GM12878 (cell line): ENCODE measurements around the gene CYBC1. TPM values are rescaled to one million over a fixed set of nuclear protein-coding genes. Genes with fewer than 3 reads are reported as not detected.

Source experiments
- ATAC-seq: fragments of 200-7000 bp; cut with Tn5 transposase; 3 replicates; pipeline ENCODE4 v1.9.1; 2020; ENCODE audit warnings: mild to moderate bottlenecking, moderate library complexity
- BruUV-seq: library from RNA; stranded (reverse); fragments of 400-500 nt; replicated peaks from 2 replicates; lab custom pipeline; 2021; lab: Mats Ljungman, UMichigan
- CTCF ChIA-PET: fragments of 300-600 bp; sonication (Branson Sonifier 250); formaldehyde crosslinking; extraction: SDS; loops from one replicate; lab custom pipeline; 2021; ENCODE audit warnings: inconsistent platforms; lab: Yijun Ruan, JAX
- POLR2A ChIA-PET: fragments of 350-600 bp; formaldehyde crosslinking; extraction: SDS; loops from one replicate; lab custom pipeline; 2021; ENCODE audit warnings: inconsistent platforms; lab: Charles Lee
- RAD21 ChIA-PET: fragments of 300-600 bp; sonication (Branson Sonifier 250); formaldehyde crosslinking; loops from one replicate; lab custom pipeline; 2023; ENCODE audit warnings: antibody characterized with exemption; ENCODE audit not compliant: unreplicated experiment; lab: Charles Lee
- SMC1A ChIA-PET: fragments of 300-600 bp; sonication (Branson Sonifier 250); formaldehyde crosslinking; loops from one replicate; lab custom pipeline; 2023; ENCODE audit not compliant: unreplicated experiment, uncharacterized antibody; lab: Charles Lee
- DNase-seq: peaks from one replicate; pipeline ENCODE4 v3.0.0-alpha.2; 2011; ENCODE audit warnings: low read depth, low spot score
- FAIRE-seq: peaks from 3 replicates; lab custom pipeline; 2011; peaks lifted over from hg19 to GRCh38; lab: Jason Lieb, UNC
- H2AFZ ChIP-seq: 2 replicates; pipeline ENCODE4 v1.6.0; 2011; ENCODE audit warnings: low read depth, low read length, control low read depth; ENCODE audit not compliant: control insufficient read depth
- H3K27ac ChIP-seq: 2 replicates; pipeline ENCODE4 v1.5.1; 2011; ENCODE audit warnings: control low read depth; ENCODE audit not compliant: control insufficient read depth, insufficient read depth
- H3K27me3 ChIP-seq, 2 experiments: replicated peaks in 1 of 2; 2 replicates each; pipeline versions ENCODE4 v1.6.0 to v1.6.1; 2011; ENCODE audit warnings: low read length in 1 of 2; ENCODE audit not compliant: control insufficient read depth in 2 of 2, insufficient read depth in 2 of 2
- H3K36me3 ChIP-seq, 2 experiments: 2 replicates each; pipeline ENCODE4 v1.5.1; 2011; ENCODE audit warnings: low read length in 1 of 2; ENCODE audit not compliant: control insufficient read depth in 2 of 2, insufficient read depth in 2 of 2
- H3K4me1 ChIP-seq: 2 replicates; pipeline ENCODE4 v1.6.1; 2011; ENCODE audit warnings: mild to moderate bottlenecking, low read length, moderate library complexity, mixed read lengths; ENCODE audit not compliant: control insufficient read depth, insufficient read depth
- H3K4me2 ChIP-seq: 2 replicates; pipeline ENCODE4 v1.6.0; 2011; ENCODE audit warnings: control low read depth; ENCODE audit not compliant: control insufficient read depth, insufficient read depth
- H3K4me3 ChIP-seq: fragments of 200-600 bp; sonication (generic); 2 replicates; pipeline ENCODE4 v1.5.1; 2016
- H3K79me2 ChIP-seq: 2 replicates; pipeline ENCODE4 v1.6.0; 2011; ENCODE audit warnings: low read length; ENCODE audit not compliant: control insufficient read depth, insufficient read depth
- H3K9ac ChIP-seq: 2 replicates; pipeline ENCODE4 v1.8.0; 2011; ENCODE audit warnings: low read length, control low read depth, mixed read lengths; ENCODE audit not compliant: control insufficient read depth, insufficient read depth
- H3K9me3 ChIP-seq: replicated peaks from 3 replicates; pipeline ENCODE4 v1.5.1; 2011; ENCODE audit warnings: mild to moderate bottlenecking, low read length; ENCODE audit not compliant: control insufficient read depth, insufficient read depth
- H4K20me1 ChIP-seq: 2 replicates; pipeline ENCODE4 v1.6.0; 2011; ENCODE audit not compliant: control insufficient read depth, insufficient read depth
- HDGF ChIP-seq: fragments of 450-650 bp; IDR thresholded peaks from 2 replicates; pipeline ENCODE4 v1.6.1; 2016; ENCODE audit warnings: antibody characterized with exemption
- MTA3 ChIP-seq: IDR thresholded peaks from 2 replicates; pipeline ENCODE4 v1.6.1; 2012; ENCODE audit warnings: low read length, inconsistent platforms, borderline replicate concordance
- NFYA ChIP-seq: IDR thresholded peaks from 2 replicates; pipeline ENCODE4 v1.6.1; 2011; ENCODE audit warnings: low read depth, mild to moderate bottlenecking, low read length, improper control_type of control experiment, borderline replicate concordance
- RB1 ChIP-seq: fragments of 450-650 bp; formaldehyde crosslinking; IDR thresholded peaks from 2 replicates; pipeline ENCODE4 v1.6.1; 2017; ENCODE audit warnings: mild to moderate bottlenecking, borderline replicate concordance
- RELA ChIP-seq: fragments of 450-650 bp; IDR thresholded peaks from 2 replicates; pipeline ENCODE4 v1.8.0; 2014; ENCODE audit warnings: borderline replicate concordance; ENCODE audit not compliant: partially characterized antibody
- STAT1 ChIP-seq: fragments of 450-650 bp; conservative IDR thresholded peaks from 2 replicates; pipeline ENCODE4 v1.6.1; 2014; ENCODE audit warnings: antibody characterized with exemption, mild to moderate bottlenecking
- ZSCAN29 ChIP-seq: fragments of 450-650 bp; IDR thresholded peaks from 2 replicates; pipeline ENCODE4 v1.6.1; 2017; ENCODE audit warnings: mild to moderate bottlenecking, moderate library complexity
- WGBS: methylation state at CpG from one replicate; pipeline ENCODE4 v1.1.6; 2016; ENCODE audit warnings: low lambda C conversion rate; ENCODE audit not compliant: insufficient replicate concordance, insufficient coverage; ENCODE audit errors: missing lambda C conversion rate; 5-methylcytosine and 5-hydroxymethylcytosine counted together
- in situ Hi-C: fragments of 300-500 bp; cut with MboI; formaldehyde crosslinking; loops from 9 replicates; pipeline ENCODE4 v1.14.3; 2018; ENCODE audit warnings: mixed read lengths
- intact Hi-C: fragments of 100-400 bp; cut with micrococcal nuclease; formaldehyde crosslinking; loops from one replicate; pipeline ENCODE4 v1.14.2; 2022; ENCODE audit not compliant: unreplicated experiment
- polyA plus RNA-seq, 11 experiments: library from polyadenylated mRNA; depleted of rRNA in 4 of 11; unstranded in 6 of 11; stranded (reverse) in 5 of 11; fragments of >200 nt; fragmentation: Nextera tagmentation in 4 of 11; fragmentation: Illumina TruSeq in 1 of 11; extraction: Ambion mirVana in 4 of 11; extraction: Trizol in 1 of 11; gene quantifications; 1 replicate in 1 of 11; 2 replicates in 10 of 11; pipeline versions ENCODE4 v1.2.1 to v1.2.3, GENCODE V29; 2011 to 2016; ENCODE audit warnings: inconsistent platforms in 2 of 11, missing spikeins in 2 of 11, low read depth in 1 of 11
- total RNA-seq, 4 experiments: library from RNA; depleted of rRNA in 3 of 4; stranded (reverse); fragments of >200 nt in 3 of 4; fragmentation: Illumina TruSeq in 1 of 4; extraction: Trizol in 1 of 4; gene quantifications; 2 replicates each; pipeline versions ENCODE4 v1.2.1 to v1.2.3, GENCODE V29; 2013 to 2021

CYBC1 gene
- total and polyA plus RNA-seq, 10 of the 15 experiments (the other 5 are each of a cell fraction or from before 2014, with no cell fraction given), result 4.2 to 162 (median 133) TPM

- intact Hi-C loops, result no loop called here
- BruUV-seq, result no TSS peak
- ChIA-PET SMC1A (interaction anchor here (0.9 to 1.8 kb wide), 15 partner anchors 9 to 398 kb away, joined by 3 to 9 read pairs (median 5); partner anchors contain the start of gene FOXK2), RAD21 (interaction anchor here (0.9 to 1.5 kb wide), 5 partner anchors 30 to 134 kb away, joined by 3 to 5 read pairs (median 4); no protein-coding TSS in a partner anchor)
- Histone ChIP-seq H3K27me3 (no peaks in the 10 kb centered on the region), H3K36me3 (no peaks in the 10 kb centered on the region)
- TF ChIP-seq RB1, result no peak
- no peak for TF ChIP-seq HDGF
- no peak for TF ChIP-seq NFYA
- TF ChIP-seq RELA, result no peak
- TF ChIP-seq ZSCAN29, result no peak
- no peak for TF ChIP-seq MTA3
- no peak for TF ChIP-seq STAT1
- TF ChIP-seq, all 136 proteins: peak for 0
- 0% methylated on average over 2 of the region's 2 CpGs for WGBS
- Histone ChIP-seq H3K9ac (peak overlapping the region; percentile 53; the same call in 1 of the 2 replicates), H3K27ac (peak overlapping the region; percentile 51), H3K79me2 (peaks cover 2% of the 10 kb centered on the region; the same call in 1 of the 2 replicates), H3K4me1 (0 out of 2 replicates have a peak, but pooled peaks cover 5% of the 10 kb centered on the region), H4K20me1 (peaks cover 5% of the 10 kb centered on the region), H3K9me3 (no peaks in the 10 kb centered on the region; the same call in 2 of the 3 replicates), H3K4me2 (peak overlapping the region; percentile 65), H2AFZ (peak overlapping the region; percentile 29; the same call in 1 of the 2 replicates), H3K4me3 (peak overlapping the region; percentile 97)
- CTCF ChIA-PET, result interaction anchor here (1.0 to 1.7 kb wide), 10 partner anchors 30 to 134 kb away, joined by 3 to 12 read pairs (median 4); no protein-coding TSS in a partner anchor
- in situ Hi-C loops, result no loop called here
- peak; percentile 85 for FAIRE-seq
- DNase-seq, result no peak
- POLR2A ChIA-PET, result interaction anchor here (1.1 to 2.3 kb wide), 9 partner anchors 19 to 135 kb away, joined by 3 to 11 read pairs (median 4); no protein-coding TSS in a partner anchor
- 0 out of 3 replicates have a peak, but pooled peaks have one; percentile 6 for ATAC-seq
These were observed 31.0 kb downstream of the CYBC1 start for GRCh38 chr17:82419540-82419939.
